ENCODE data around the gene NR5A1.

Gene NR5A1

GRCh38 chr9:124479947-124480620 is 27.1 kb downstream of the NR5A1 start:
- no peak for DNase-seq

DNA sequence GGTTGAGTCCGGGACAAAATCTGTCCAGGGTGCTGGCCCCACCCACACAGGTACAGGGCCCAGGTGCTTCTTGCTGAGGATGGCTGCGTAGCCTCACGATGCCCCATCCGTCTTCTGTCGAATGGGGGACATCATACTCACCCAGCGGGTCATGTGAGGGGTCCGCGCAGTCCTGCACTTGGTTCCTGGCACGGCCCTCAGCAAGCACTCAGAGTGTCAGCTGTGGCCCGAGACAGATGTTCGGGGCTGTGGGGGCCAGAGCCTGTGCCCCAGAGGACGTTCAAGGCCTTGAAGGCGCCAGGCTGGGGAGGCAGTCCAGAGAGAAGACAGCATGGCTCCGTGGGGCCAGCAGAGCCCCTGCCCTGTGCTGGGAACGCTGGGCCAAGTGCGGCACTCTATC is 27.8 kb downstream of the NR5A1 start:
- no peak for DNase-seq

- no peak for DNase-seq
Measured at GRCh38 chr9:124478354-124478753, 28.8 kb downstream of the NR5A1 start.

- DNase-seq = no peak
Measured at GRCh38 chr9:124477648-124478285, 29.4 kb downstream of the NR5A1 start.

DNA sequence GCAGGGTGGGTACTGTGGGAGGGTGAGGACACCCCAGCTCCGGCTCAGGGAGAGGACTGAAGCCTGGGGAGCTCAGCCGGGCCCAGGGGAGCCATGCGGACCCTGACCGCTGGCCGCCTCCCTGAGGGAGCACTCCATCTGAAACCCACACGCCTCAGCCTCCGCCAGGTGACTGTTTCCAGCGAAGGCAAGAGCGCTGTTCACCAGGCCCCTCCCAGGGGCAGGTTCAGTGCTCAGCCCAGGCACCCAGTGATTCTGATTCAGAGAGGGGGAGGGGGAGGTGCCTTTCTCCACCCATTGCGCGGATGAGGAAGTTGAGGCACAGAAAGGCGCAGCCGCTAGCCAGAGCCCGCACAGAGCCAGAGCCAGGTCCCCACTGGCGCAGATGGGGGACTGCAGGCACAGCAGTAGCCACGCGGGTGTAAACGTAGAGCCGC is 30.0 kb downstream of the NR5A1 start:
- DNase-seq = no peak

- no peak for DNase-seq
Measured at GRCh38 chr9:124475868-124476690, 31.1 kb downstream of the NR5A1 start.

DNA sequence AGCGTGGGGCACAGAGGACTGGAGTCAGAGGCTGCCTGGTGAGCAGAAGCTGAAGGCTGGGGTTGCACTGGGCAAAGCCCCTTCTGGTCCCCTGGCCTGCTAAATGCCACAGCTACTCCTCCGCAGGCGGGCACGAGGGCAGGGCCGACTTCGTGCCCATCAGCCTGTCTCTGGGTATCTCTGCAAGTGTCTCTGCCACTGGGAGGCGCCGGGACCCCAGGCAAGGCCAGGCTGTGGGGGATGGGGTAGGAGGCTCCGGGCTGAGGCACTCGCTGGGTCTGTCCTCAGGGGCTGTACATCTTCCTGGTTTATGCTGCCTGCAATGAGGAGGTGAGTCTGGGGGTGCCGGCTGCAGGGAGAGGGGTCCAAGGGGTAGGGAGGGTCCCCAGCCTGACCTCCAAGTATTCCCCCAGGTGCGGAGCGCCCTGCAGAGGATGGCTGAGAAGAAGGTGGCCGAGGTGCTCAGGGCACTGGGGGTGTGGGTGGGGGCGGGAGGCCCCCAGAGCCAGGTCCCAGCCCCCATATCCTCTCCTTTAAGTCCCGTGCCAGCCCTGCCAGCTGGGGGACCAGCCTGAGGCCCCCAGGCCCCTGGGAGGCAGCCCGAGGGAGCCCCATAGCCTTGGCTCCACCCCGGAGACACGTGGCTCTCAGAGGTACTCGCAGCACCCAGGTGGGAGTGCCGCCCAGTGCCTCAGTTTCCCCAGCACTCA is 31.9 kb downstream of the NR5A1 start:
- no peak for DNase-seq

GRCh38 chr9:124474151-124474550 is 33.0 kb downstream of the NR5A1 start:
- DNase-seq = no peak

- no peak for DNase-seq
Measured at GRCh38 chr9:124473310-124473709, 33.9 kb downstream of the NR5A1 start.

- DNase-seq = no peak
Measured at GRCh38 chr9:124472770-124473169, 34.4 kb downstream of the NR5A1 start.

GRCh38 chr9:124471761-124472160 is 35.4 kb downstream of the NR5A1 start:
- DNase-seq = no peak

DNA sequence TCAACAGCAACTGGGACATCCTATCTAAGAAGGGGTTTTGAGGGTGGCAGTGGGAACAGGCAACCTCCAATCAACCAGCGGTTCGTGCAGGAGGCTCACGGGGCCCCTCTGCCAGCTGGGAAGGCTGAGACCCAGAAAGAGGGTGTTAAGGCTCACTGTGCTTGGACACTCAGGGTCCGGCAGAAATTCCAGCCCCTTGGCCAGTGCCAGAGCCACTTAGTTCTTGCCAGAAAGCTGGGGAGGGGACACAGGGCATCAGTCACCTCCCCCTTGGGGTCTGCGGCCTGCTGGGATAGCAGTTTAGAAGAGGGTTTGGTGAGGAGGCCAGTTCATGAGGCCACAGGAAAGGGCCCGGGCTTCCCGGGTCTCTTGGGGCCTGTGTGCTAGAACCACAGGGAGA is 36.5 kb downstream of the NR5A1 start:
- DNase-seq = no peak

- no peak for DNase-seq
Measured at GRCh38 chr9:124470306-124470705, 36.9 kb downstream of the NR5A1 start.

DNA sequence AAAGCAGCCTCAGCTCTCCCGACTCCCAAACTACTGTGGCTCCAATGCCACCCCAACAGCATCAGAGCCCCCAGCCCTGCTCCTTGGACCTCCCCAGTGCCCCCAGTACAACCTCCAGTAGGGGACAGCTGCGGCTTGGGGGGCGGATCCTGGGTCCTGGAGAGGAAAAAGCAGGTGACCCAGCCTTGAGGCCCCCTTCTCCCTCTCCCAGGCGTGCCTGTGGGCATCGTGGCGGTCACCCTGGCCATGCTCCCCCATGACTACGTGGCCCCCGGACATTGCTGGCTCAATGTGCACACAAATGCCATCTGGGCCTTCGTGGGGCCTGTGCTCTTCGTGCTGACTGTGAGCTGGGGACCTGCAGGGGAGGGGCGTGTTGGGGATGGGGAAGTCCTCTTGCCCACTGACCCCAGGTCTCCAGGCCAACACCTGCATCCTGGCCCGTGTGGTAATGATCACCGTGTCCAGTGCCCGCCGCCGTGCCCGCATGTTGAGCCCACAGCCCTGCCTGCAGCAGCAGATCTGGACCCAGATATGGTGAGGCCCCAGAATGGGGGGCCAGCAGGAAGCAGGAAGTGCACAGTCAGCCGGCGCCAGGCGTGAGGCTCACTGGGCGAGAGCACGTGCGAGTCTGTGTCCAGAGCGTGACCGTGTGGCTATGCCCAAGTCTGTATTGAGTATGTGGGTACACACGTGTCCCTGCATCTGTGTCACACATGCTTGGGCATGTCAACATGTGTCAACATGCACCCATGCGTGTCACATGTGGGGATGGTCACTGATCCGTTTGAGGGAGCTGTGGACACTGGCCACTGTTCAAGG is 38.0 kb downstream of the NR5A1 start:
- no peak for DNase-seq

- no peak for DNase-seq
Measured at GRCh38 chr9:124468061-124468740, 39.0 kb downstream of the NR5A1 start.

DNA sequence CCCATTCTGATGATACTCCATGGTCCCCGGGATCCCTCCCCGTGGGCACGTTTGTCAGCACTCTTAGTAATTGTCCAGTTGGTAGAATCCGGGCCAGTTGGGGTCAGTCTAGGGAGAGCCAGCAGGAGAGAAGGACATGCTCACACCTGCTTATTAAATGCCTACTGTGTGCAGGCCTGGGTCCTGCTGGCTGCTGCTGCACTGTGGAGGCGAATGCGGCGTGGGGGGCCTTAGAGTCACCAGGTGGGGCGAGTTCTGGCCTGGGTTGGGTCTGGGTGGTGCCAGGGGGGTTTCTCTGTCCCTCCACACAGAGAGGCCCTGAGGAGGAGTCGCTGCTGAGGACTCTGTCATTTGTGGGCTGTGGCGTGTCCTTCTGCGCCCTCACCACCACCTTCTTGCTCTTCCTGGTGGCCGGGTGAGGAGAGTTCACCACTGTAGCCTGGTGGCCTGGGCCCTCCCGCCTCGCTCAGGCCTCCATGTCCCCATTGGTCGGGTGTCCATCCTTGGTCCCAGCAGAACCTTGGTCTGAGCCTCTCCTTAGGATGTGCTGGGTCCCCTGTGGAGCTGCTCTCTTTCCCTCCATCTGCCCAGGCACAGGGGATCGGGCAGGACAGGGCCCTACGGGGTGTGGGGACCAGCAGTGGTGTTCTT is 39.7 kb downstream of the NR5A1 start:
- no peak for DNase-seq

GRCh38 chr9:124465736-124466135 is 41.5 kb downstream of the NR5A1 start:
- DNase-seq = no peak

GRCh38 chr9:124462739-124463138 is 44.5 kb downstream of the NR5A1 start:
- no peak for DNase-seq

DNA sequence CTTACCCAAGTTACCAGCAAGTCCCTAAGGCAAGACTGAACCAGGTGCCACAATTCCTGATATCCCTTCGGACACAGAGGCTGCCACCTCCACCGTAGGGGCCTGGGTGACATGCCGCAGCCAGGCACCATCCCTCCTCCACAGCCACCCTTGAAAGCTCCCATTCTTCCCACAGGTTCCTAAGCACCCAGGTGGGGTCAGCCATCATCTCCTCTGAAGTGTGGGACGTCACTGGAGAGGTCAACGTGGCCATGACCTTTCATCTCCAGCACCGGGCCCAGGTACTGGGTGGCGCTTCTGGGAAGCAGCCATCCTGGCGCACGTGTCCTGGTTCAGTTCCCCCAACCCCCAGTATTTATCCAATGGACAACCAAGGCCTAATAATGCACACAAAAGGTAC is 48.8 kb downstream of the NR5A1 start:
- DNase-seq = no peak

- no peak for DNase-seq
Measured at GRCh38 chr9:124457887-124458431, 49.2 kb downstream of the NR5A1 start.
